ENCODE measurements around the gene MTA3.

The MTA3 gene

DNA sequence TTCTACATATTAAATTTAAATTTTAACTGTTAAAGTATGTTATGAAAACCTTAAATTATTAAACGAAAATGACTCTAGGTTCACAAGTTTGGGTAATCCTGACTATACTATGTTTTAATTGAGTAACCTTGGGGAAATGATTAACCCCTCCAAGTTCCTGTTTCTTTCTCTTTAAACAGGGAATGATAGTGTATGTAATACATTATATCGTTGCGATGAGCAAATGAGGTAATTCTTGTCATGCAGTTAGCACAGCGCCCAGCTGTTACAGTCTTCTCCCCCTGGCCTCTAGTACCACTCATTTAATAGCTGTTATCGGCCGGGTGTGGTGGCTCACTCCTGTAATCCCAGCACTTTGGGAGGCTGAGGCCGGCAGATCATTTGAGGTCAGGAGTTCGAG, 80.4 kb downstream of the MTA3 start:
- no peak for DNase-seq (ENCODE audit: low read depth)
- no peak overlapping the region for H3K4me3 ChIP-seq (ENCODE audit: low read depth, low read length)
- TF ChIP-seq, protein P1, sequence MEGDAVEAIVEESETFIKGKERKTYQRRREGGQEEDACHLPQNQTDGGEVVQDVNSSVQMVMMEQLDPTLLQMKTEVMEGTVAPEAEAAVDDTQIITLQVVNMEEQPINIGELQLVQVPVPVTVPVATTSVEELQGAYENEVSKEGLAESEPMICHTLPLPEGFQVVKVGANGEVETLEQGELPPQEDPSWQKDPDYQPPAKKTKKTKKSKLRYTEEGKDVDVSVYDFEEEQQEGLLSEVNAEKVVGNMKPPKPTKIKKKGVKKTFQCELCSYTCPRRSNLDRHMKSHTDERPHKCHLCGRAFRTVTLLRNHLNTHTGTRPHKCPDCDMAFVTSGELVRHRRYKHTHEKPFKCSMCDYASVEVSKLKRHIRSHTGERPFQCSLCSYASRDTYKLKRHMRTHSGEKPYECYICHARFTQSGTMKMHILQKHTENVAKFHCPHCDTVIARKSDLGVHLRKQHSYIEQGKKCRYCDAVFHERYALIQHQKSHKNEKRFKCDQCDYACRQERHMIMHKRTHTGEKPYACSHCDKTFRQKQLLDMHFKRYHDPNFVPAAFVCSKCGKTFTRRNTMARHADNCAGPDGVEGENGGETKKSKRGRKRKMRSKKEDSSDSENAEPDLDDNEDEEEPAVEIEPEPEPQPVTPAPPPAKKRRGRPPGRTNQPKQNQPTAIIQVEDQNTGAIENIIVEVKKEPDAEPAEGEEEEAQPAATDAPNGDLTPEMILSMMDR (conservative IDR thresholded peaks at IDR 0.05; ENCODE audit: low read depth, low read length) = no peak

DNA sequence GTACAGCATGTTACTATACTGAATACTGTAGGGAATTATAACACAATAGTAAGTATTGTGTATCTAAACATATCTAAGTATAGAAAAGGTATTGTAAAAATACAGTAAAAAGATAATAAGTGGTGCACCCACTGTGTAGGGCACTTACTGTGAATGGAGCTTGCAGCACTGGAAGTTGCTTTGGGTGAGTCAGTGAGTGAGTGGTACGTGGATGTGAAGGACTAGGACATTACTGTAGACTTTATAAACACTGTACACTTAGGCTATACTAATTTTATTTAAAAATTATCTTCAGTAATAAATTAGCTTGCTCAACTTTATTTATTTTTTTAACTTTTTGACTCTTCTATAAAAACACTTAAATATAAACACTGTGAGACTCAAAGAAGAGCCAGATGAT, 82.6 kb downstream of the MTA3 start:
- TF ChIP-seq, protein P1 (conservative IDR thresholded peaks at IDR 0.05; ENCODE audit: low read depth, low read length) = no peak
- no peak overlapping the region for H3K4me3 ChIP-seq (ENCODE audit: low read depth, low read length)
- DNase-seq (ENCODE audit: low read depth) = peak; percentile 20

DNA sequence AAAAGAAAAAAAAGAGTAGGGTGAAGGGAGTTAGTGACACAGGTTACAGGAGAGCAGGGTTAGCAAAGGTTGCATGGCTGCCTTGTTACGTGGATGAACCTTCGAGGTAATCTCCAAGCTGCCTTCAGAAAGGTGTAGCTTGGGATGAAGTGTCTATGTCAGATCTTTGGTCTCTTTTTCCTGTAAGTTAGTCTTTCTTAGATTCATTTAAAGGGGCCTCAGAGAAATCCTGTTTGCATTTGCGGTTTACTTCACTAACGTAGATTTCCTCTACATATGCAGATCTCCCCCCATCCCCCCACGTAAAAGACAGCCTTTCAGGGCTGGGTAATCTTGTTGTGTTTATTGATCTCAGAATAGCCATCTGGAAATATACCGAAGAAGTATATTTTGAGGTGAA, 83.7 kb downstream of the MTA3 start:
- TF ChIP-seq, protein P1 (conservative IDR thresholded peaks at IDR 0.05; ENCODE audit: low read depth, low read length) = no peak
- no peak overlapping the region for H3K4me3 ChIP-seq (ENCODE audit: low read depth, low read length)
- no peak for DNase-seq (ENCODE audit: low read depth)

DNA sequence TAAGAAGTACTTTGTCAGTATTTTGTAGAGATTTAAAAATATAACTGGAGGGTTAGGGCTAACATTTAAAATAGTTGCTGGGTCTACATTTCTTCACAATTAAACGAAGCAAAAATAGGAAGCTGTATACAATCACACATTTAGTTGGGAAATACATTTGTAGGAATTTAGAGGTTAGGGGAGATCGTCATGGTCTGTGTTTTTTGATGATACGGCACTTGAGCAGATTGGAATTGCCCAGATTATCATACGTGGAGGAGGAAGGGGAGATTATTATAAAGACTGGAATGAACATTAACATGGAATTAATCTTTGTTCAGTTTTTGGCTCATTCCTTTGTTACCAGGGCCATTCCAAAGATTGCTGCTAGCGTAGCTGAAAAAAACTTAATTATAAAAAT, 84.6 kb downstream of the MTA3 start:
- TF ChIP-seq, protein P1 (conservative IDR thresholded peaks at IDR 0.05; ENCODE audit: low read depth, low read length) = no peak
- no peak for DNase-seq (ENCODE audit: low read depth)
- no peak overlapping the region for H3K4me3 ChIP-seq (ENCODE audit: low read depth, low read length)

DNA sequence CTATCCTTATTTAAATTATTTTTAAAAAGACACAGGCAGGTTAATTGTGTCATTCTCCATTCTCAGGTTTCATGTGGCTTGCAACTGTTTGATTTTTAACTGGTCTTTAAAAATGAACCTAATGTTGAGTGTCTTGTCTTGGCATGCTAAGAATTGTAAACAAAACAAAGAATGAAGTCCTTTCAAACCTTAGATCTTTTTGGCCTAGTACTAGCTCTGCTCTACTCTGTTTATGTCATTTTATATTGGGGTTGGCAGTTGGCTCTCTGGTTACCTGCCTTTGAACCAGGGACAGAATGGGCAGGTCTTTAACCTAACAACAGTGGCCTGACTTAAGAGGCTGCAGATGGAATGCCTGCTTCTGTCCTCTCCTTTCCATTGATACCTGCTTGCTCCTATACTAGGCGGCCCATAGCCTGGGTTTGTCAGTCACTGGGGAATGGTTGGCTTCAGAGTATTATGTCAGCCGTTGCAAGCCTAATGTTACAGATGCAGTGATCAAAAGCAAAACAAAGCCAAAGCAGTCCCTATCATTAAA, 85.5 kb downstream of the MTA3 start:
- DNase-seq (ENCODE audit: low read depth) = no peak
- no peak overlapping the region for H3K4me3 ChIP-seq (ENCODE audit: low read depth, low read length)
- TF ChIP-seq, protein P1 (conservative IDR thresholded peaks at IDR 0.05; ENCODE audit: low read depth, low read length) = no peak

DNA sequence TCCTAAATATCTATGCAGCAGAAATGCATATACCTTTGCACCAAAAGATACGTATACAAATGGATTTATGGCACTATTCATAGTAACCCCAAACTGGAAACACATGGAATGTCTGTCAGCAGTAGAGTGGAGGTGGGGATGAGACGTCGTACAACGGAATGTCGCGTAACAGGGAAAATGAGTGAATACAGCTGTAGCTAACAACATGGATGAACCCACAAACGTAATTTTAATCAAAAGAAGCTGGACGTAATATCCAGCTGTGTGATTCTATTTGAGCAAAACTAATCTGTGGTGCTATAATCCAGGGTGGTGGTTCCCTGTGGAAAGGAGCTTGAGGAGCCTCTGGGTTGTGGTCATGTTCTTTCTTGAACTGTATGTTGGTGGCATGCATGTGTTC, 89.9 kb downstream of the MTA3 start:
- DNase-seq (ENCODE audit: low read depth) = no peak
- TF ChIP-seq, protein P1 (conservative IDR thresholded peaks at IDR 0.05; ENCODE audit: low read depth, low read length) = no peak

DNA sequence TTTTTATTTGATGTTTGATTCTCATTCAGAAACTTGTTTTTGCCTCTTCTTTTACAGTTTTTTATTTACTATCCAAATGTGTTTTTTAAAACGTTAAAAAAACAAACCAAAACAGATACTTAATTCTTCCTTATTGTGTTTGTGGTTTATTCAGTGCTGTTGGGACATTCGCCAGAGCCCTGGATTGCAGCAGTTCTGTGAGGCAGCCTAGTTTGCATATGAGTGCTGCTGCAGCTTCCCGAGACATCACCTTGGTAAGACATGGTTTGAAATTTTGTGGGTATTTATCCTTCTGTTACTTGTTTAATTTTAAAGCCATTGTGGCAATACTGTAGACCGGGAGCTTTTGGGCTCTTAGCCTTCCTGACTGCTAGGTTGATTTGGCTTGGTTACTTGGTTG, 91.2 kb downstream of the MTA3 start:
- DNase-seq (ENCODE audit: low read depth) = peak; percentile 57
- H3K4me3 ChIP-seq (ENCODE audit: low read depth, low read length) = no peak overlapping the region
- TF ChIP-seq, protein P1 (conservative IDR thresholded peaks at IDR 0.05; ENCODE audit: low read depth, low read length) = no peak

More for the DNA sequence above, 89.9 kb downstream of the MTA3 start:
- no peak overlapping the region for H3K4me3 ChIP-seq (ENCODE audit: low read depth, low read length)

Data from choroid plexus epithelial cell (primary cell).